GM20431 (cell line): ENCODE measurements around the gene FBXL13.
"Not testable (repeated sequence)": the region's sequence is repeated elsewhere in the genome, so short reads cannot be mapped to it uniquely, and the experiment has no call there.

Experiments
- in situ Hi-C: fragments of 300-500 bp; cut with MseI, MboI; formaldehyde crosslinking; loops from one replicate; pipeline ENCODE4 v1.15.0; 2020; ENCODE audit warnings: low sequenced_read_pairs; ENCODE audit not compliant: unreplicated experiment

FBXL13 gene

GRCh38 chr7:103074519-103075336, at the start of gene FBXL13, which contains the start of gene ARMC10:
TSS of gene FBXL13 (minus strand) at chr7:103074796.
TSS of gene ARMC10 (plus strand) at chr7:103075140. CDS start at chr7:103075273, 133 bp downstream.
- in situ Hi-C loops = no loop called here

GRCh38 chr7:103123529-103123928, 48.9 kb upstream of the FBXL13 start:
- in situ Hi-C loops = no loop called here

GRCh38 chr7:103121641-103122040, 47.0 kb upstream of the FBXL13 start:
- in situ Hi-C loops = no loop called here

- in situ Hi-C loops = no loop called here
Observed at GRCh38 chr7:103120362-103120761, 45.8 kb upstream of the FBXL13 start.

GRCh38 chr7:103119791-103120291, 45.2 kb upstream of the FBXL13 start:
- in situ Hi-C loops = no loop called here

GRCh38 chr7:103117465-103117864, 42.9 kb upstream of the FBXL13 start:
- in situ Hi-C loops = no loop called here

GRCh38 chr7:103116991-103117390, 42.4 kb upstream of the FBXL13 start:
- in situ Hi-C loops = no loop called here

GRCh38 chr7:103116511-103116910, 41.9 kb upstream of the FBXL13 start:
- in situ Hi-C loops = no loop called here

GRCh38 chr7:103115771-103116170, 41.2 kb upstream of the FBXL13 start:
- in situ Hi-C loops = no loop called here

- in situ Hi-C loops = no loop called here
Observed at GRCh38 chr7:103114576-103115008, 40.0 kb upstream of the FBXL13 start.

- in situ Hi-C loops = no loop called here
Observed at GRCh38 chr7:103113164-103113563, 38.6 kb upstream of the FBXL13 start.

GRCh38 chr7:103106703-103107070, 32.1 kb upstream of the FBXL13 start:
- in situ Hi-C loops = not testable (repeated sequence)

- in situ Hi-C loops = no loop called here
Observed at GRCh38 chr7:103106005-103106702, 31.6 kb upstream of the FBXL13 start.

GRCh38 chr7:103101543-103101942, 26.9 kb upstream of the FBXL13 start:
- in situ Hi-C loops = no loop called here

GRCh38 chr7:103100348-103100747, 25.8 kb upstream of the FBXL13 start:
- in situ Hi-C loops = no loop called here

GRCh38 chr7:103097041-103097440, 22.4 kb upstream of the FBXL13 start:
- in situ Hi-C loops = no loop called here

GRCh38 chr7:103095558-103095957, 21.0 kb upstream of the FBXL13 start:
- in situ Hi-C loops = not testable (repeated sequence)

GRCh38 chr7:103094102-103094501, 19.5 kb upstream of the FBXL13 start:
- in situ Hi-C loops = no loop called here

GRCh38 chr7:103093429-103093828, 18.8 kb upstream of the FBXL13 start:
- in situ Hi-C loops = no loop called here

GRCh38 chr7:103092321-103092720, 17.7 kb upstream of the FBXL13 start:
- in situ Hi-C loops = not testable (repeated sequence)

- in situ Hi-C loops = no loop called here
Observed at GRCh38 chr7:103083210-103083609, 8.6 kb upstream of the FBXL13 start.
